IPS-18a (cell line): ENCODE measurements around the gene MVD.
A peak's percentile ranks its signal among the peaks of the same experiment; 100 is the strongest.
"Not testable (repeated sequence)": the region's sequence is repeated elsewhere in the genome, so short reads cannot be mapped to it uniquely, and the experiment has no call there.

Source experiments
- H3K27ac ChIP-seq: one replicate; pipeline ENCODE4 v1.5.1; 2013; ENCODE audit warnings: low read length
- H3K27me3 ChIP-seq: one replicate; pipeline ENCODE4 v1.6.1; 2013; ENCODE audit warnings: mild to moderate bottlenecking, low read length; ENCODE audit not compliant: control insufficient read depth, insufficient read depth
- H3K36me3 ChIP-seq: one replicate; pipeline ENCODE4 v1.6.1; 2013; ENCODE audit warnings: low read depth, low read length; ENCODE audit not compliant: control insufficient read depth
- H3K4me1 ChIP-seq: one replicate; pipeline ENCODE4 v1.6.1; 2013; ENCODE audit warnings: low read depth, low read length; ENCODE audit not compliant: control insufficient read depth
- H3K4me3 ChIP-seq: one replicate; pipeline ENCODE4 v1.5.1; 2013; ENCODE audit warnings: low read length
- H3K9ac ChIP-seq: one replicate; pipeline ENCODE4 v1.6.1; 2013; ENCODE audit warnings: mild to moderate bottlenecking, low read length, moderate library complexity
- H3K9me3 ChIP-seq: one replicate; pipeline ENCODE4 v1.6.1; 2013; ENCODE audit warnings: low read depth, low read length; ENCODE audit not compliant: control insufficient read depth

MVD gene

GRCh38 chr16:88676502-88677242 is 13.8 kb upstream of the MVD start:
- Histone ChIP-seq H3K9me3 (no peaks in the 10 kb centered on the region), H3K9ac (no peak overlapping the region), H3K27ac (no peak overlapping the region), H3K27me3 (no peaks in the 10 kb centered on the region), H3K4me3 (no peak overlapping the region), H3K4me1 (no peaks in the 10 kb centered on the region), H3K36me3 (no peaks in the 10 kb centered on the region)

GRCh38 chr16:88673716-88674379 is 11.0 kb upstream of the MVD start:
- H3K9ac ChIP-seq: no peak overlapping the region
- no peaks in the 10 kb centered on the region for H3K4me1 ChIP-seq
- H3K36me3 ChIP-seq: no peaks in the 10 kb centered on the region
- no peak overlapping the region for H3K27ac ChIP-seq
- no peak overlapping the region for H3K4me3 ChIP-seq
- H3K27me3 ChIP-seq: no peaks in the 10 kb centered on the region
- no peaks in the 10 kb centered on the region for H3K9me3 ChIP-seq

- Histone ChIP-seq H3K4me1 (no peaks in the 10 kb centered on the region), H3K27ac (no peak overlapping the region), H3K9ac (no peak overlapping the region), H3K27me3 (no peaks in the 10 kb centered on the region), H3K36me3 (no peaks in the 10 kb centered on the region), H3K9me3 (no peaks in the 10 kb centered on the region), H3K4me3 (no peak overlapping the region)
Measured at GRCh38 chr16:88672776-88673175, 9.9 kb upstream of the MVD start.

GRCh38 chr16:88671806-88672205 is 8.9 kb upstream of the MVD start:
- Histone ChIP-seq H3K9me3 (no peaks in the 10 kb centered on the region), H3K36me3 (no peaks in the 10 kb centered on the region), H3K27me3 (no peaks in the 10 kb centered on the region), H3K27ac (no peak overlapping the region), H3K4me1 (no peaks in the 10 kb centered on the region), H3K4me3 (no peak overlapping the region), H3K9ac (no peak overlapping the region)

GRCh38 chr16:88669980-88670379 is 7.1 kb upstream of the MVD start:
- Histone ChIP-seq H3K36me3 (no peaks in the 10 kb centered on the region), H3K9ac (no peak overlapping the region), H3K9me3 (no peaks in the 10 kb centered on the region), H3K4me3 (no peak overlapping the region), H3K27me3 (no peaks in the 10 kb centered on the region), H3K4me1 (no peaks in the 10 kb centered on the region), H3K27ac (no peak overlapping the region)

GRCh38 chr16:88669493-88669892 is 6.6 kb upstream of the MVD start:
- not testable (repeated sequence) for H3K36me3 ChIP-seq, H3K4me3 ChIP-seq, H3K9me3 ChIP-seq, H3K4me1 ChIP-seq, H3K27me3 ChIP-seq, H3K9ac ChIP-seq, H3K27ac ChIP-seq

- no peak overlapping the region for H3K27ac ChIP-seq
- no peak overlapping the region for H3K9ac ChIP-seq
Measured at GRCh38 chr16:88667461-88667860, 4.6 kb upstream of the MVD start.

GRCh38 chr16:88665570-88665969 is 2.7 kb upstream of the MVD start:
- Histone ChIP-seq H3K4me3 (no peak overlapping the region), H3K27me3 (no peaks in the 10 kb centered on the region), H3K9ac (no peak overlapping the region), H3K36me3 (no peaks in the 10 kb centered on the region), H3K27ac (no peak overlapping the region), H3K4me1 (no peaks in the 10 kb centered on the region), H3K9me3 (no peaks in the 10 kb centered on the region)

More at GRCh38 chr16:88667461-88667860, 4.6 kb upstream of the MVD start:
- H3K27me3 ChIP-seq: no peaks in the 10 kb centered on the region
- no peaks in the 10 kb centered on the region for H3K9me3 ChIP-seq
- H3K4me1 ChIP-seq: no peaks in the 10 kb centered on the region
- H3K36me3 ChIP-seq: no peaks in the 10 kb centered on the region
- no peak overlapping the region for H3K4me3 ChIP-seq

- Histone ChIP-seq H3K4me1 (no peaks in the 10 kb centered on the region), H3K4me3 (no peak overlapping the region), H3K9me3 (no peaks in the 10 kb centered on the region), H3K27me3 (no peaks in the 10 kb centered on the region), H3K36me3 (no peaks in the 10 kb centered on the region), H3K9ac (no peak overlapping the region), H3K27ac (no peak overlapping the region)
Measured at GRCh38 chr16:88665148-88665547, 2.3 kb upstream of the MVD start.

GRCh38 chr16:88662222-88662842 is 559 bp downstream of the MVD start:
- Histone ChIP-seq H3K4me3 (peak overlapping the region; percentile 81), H3K9ac (peak overlapping the region; percentile 43), H3K36me3 (no peaks in the 10 kb centered on the region), H3K9me3 (no peaks in the 10 kb centered on the region), H3K4me1 (no peaks in the 10 kb centered on the region), H3K27ac (no peak overlapping the region), H3K27me3 (no peaks in the 10 kb centered on the region)

GRCh38 chr16:88661468-88661867 is 1.4 kb downstream of the MVD start:
- H3K36me3 ChIP-seq: no peaks in the 10 kb centered on the region
- no peak overlapping the region for H3K4me3 ChIP-seq
- no peak overlapping the region for H3K9ac ChIP-seq

More at GRCh38 chr16:88661468-88661867, 1.4 kb downstream of the MVD start:
- no peaks in the 10 kb centered on the region for H3K9me3 ChIP-seq
- H3K27ac ChIP-seq: no peak overlapping the region
- no peaks in the 10 kb centered on the region for H3K4me1 ChIP-seq
- no peaks in the 10 kb centered on the region for H3K27me3 ChIP-seq
